ENCODE measurements around the gene GPR52.

- TF ChIP-seq GATA3 (IDR thresholded peaks at IDR 0.05; ENCODE audit: low read depth, low read length) (no peak), GATA2 (IDR thresholded peaks at IDR 0.05; ENCODE audit: low read depth, low read length) (no peak)
These were observed 48.6 kb upstream of the GPR52 start for GRCh38 chr1:174399211-174399610.

All from SH-SY5Y (cell line).